ENCODE results near the gene SFXN3.

SFXN3 gene

GRCh38 chr10:101054876-101055275 lies 23.8 kb downstream of the SFXN3 start:
- in situ Hi-C loops (cut with HindIII; ENCODE audit: low sequenced_read_pairs): no loop called here

- in situ Hi-C loops (cut with HindIII; ENCODE audit: low sequenced_read_pairs): no loop called here
These were observed 24.4 kb downstream of the SFXN3 start for GRCh38 chr10:101055411-101055810.

GRCh38 chr10:101056365-101057151 lies 25.5 kb downstream of the SFXN3 start:
- in situ Hi-C loops (cut with HindIII; ENCODE audit: low sequenced_read_pairs): no loop called here

GRCh38 chr10:101060036-101060950 lies 29.3 kb downstream of the SFXN3 start:
- in situ Hi-C loops (cut with HindIII; ENCODE audit: low sequenced_read_pairs): no loop called here

- in situ Hi-C loops (cut with HindIII; ENCODE audit: low sequenced_read_pairs): no loop called here
These were observed 30.1 kb downstream of the SFXN3 start for GRCh38 chr10:101060951-101061623.

GRCh38 chr10:101061624-101062231 lies 30.7 kb downstream of the SFXN3 start, which contains the start of gene KAZALD1:
Gene KAZALD1 (plus strand): TSS chr10:101061989. CDS start chr10:101062593, 604 bp downstream.
- in situ Hi-C loops (cut with HindIII; ENCODE audit: low sequenced_read_pairs): no loop called here

- in situ Hi-C loops (cut with HindIII; ENCODE audit: low sequenced_read_pairs): no loop called here
These were observed 31.4 kb downstream of the SFXN3 start for GRCh38 chr10:101062232-101063049.

- in situ Hi-C loops (cut with HindIII; ENCODE audit: low sequenced_read_pairs): no loop called here
These were observed 32.1 kb downstream of the SFXN3 start for GRCh38 chr10:101063050-101063525.

GRCh38 chr10:101063548-101064414 lies 32.7 kb downstream of the SFXN3 start:
- in situ Hi-C loops (cut with HindIII; ENCODE audit: low sequenced_read_pairs): no loop called here

GRCh38 chr10:101064415-101065030 lies 33.5 kb downstream of the SFXN3 start:
- in situ Hi-C loops (cut with HindIII; ENCODE audit: low sequenced_read_pairs): no loop called here

GRCh38 chr10:101065481-101066145 lies 34.6 kb downstream of the SFXN3 start:
- in situ Hi-C loops (cut with HindIII; ENCODE audit: low sequenced_read_pairs): no loop called here

GRCh38 chr10:101066146-101066895 lies 35.3 kb downstream of the SFXN3 start:
- in situ Hi-C loops (cut with HindIII; ENCODE audit: low sequenced_read_pairs): no loop called here

- in situ Hi-C loops (cut with HindIII; ENCODE audit: low sequenced_read_pairs): no loop called here
These were observed 35.9 kb downstream of the SFXN3 start for GRCh38 chr10:101066896-101067355.

GRCh38 chr10:101067356-101068083 lies 36.5 kb downstream of the SFXN3 start:
- in situ Hi-C loops (cut with HindIII; ENCODE audit: low sequenced_read_pairs): no loop called here

- in situ Hi-C loops (cut with HindIII; ENCODE audit: low sequenced_read_pairs): no loop called here
These were observed 38.4 kb downstream of the SFXN3 start for GRCh38 chr10:101069441-101069840.

- in situ Hi-C loops (cut with HindIII; ENCODE audit: low sequenced_read_pairs): no loop called here
These were observed 39.1 kb downstream of the SFXN3 start for GRCh38 chr10:101070098-101070497.

Measured in DLD1 (cell line).